Mononuclear cell (primary cell): ENCODE results near the gene GCNT3. TPM values are rescaled to one million over a fixed set of nuclear protein-coding genes. Genes with fewer than 3 reads are reported as not detected.

Source experiments
- H3K27me3 ChIP-seq: 2 replicates; pipeline ENCODE4 v1.6.0; 2011; ENCODE audit warnings: low read length, control low read depth; ENCODE audit not compliant: insufficient read depth
- H3K4me1 ChIP-seq: 2 replicates; pipeline ENCODE4 v1.5.1; 2011; ENCODE audit warnings: mild to moderate bottlenecking, low read length, control low read depth; ENCODE audit not compliant: insufficient read depth
- H3K4me3 ChIP-seq: 2 replicates; pipeline ENCODE4 v1.5.1; 2011; ENCODE audit warnings: mild to moderate bottlenecking, low read length, moderate library complexity
- H3K9me3 ChIP-seq: 2 replicates; pipeline ENCODE4 v1.5.1; 2011; ENCODE audit warnings: low read depth, mild to moderate bottlenecking, control low read depth, low read length
- total RNA-seq: library from RNA; depleted of rRNA; stranded (reverse); fragments of >200 nt; gene quantifications from one replicate; pipeline ENCODE4 v1.2.3, GENCODE V29; 2012

The GCNT3 gene, protein sequence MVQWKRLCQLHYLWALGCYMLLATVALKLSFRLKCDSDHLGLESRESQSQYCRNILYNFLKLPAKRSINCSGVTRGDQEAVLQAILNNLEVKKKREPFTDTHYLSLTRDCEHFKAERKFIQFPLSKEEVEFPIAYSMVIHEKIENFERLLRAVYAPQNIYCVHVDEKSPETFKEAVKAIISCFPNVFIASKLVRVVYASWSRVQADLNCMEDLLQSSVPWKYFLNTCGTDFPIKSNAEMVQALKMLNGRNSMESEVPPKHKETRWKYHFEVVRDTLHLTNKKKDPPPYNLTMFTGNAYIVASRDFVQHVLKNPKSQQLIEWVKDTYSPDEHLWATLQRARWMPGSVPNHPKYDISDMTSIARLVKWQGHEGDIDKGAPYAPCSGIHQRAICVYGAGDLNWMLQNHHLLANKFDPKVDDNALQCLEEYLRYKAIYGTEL
- not detected for total RNA-seq

- no peak within 1 kb of the TSS for H3K4me3 ChIP-seq
- no peaks in the 10 kb centered on the region for H3K27me3 ChIP-seq
- H3K4me1 ChIP-seq: peaks cover 4% of the 10 kb centered on the region
- H3K9me3 ChIP-seq: no peaks in the 10 kb centered on the region
These were observed at the start of gene GCNT3 for GRCh38 chr15:59611276-59612260. Gene GCNT3, plus strand, starts transcription at chr15:59611783. Its CDS starts 6,456 bp downstream, at chr15:59618239.

- H3K27me3 ChIP-seq: no peaks in the 10 kb centered on the region
- no peaks in the 10 kb centered on the region for H3K9me3 ChIP-seq
- H3K4me3 ChIP-seq: no peak overlapping the region
- H3K4me1 ChIP-seq: no peaks in the 10 kb centered on the region
These were observed 49.0 kb upstream of the GCNT3 start for GRCh38 chr15:59562448-59563186.

DNA sequence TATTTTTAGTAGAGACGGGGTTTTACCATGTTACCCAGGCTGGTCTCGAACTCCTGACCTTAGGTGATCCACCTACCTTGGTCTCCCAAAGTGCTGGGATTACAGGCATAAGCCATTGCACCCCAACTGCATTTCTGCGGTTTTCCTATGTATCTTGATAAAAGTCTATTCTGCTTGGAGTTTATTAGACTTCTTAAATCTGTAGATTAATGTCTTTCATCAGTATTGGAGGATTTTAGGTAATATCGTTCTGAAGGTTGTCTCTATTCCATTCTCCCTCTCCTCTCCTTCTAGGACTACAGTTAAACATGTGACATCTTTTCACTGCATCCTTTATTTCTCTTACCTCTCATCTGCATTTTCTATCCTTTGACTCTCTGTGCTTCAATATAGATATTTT, 46.3 kb upstream of the GCNT3 start:
- no peaks in the 10 kb centered on the region for H3K9me3 ChIP-seq
- H3K4me1 ChIP-seq: no peaks in the 10 kb centered on the region
- no peaks in the 10 kb centered on the region for H3K27me3 ChIP-seq
- H3K4me3 ChIP-seq: no peak overlapping the region

DNA sequence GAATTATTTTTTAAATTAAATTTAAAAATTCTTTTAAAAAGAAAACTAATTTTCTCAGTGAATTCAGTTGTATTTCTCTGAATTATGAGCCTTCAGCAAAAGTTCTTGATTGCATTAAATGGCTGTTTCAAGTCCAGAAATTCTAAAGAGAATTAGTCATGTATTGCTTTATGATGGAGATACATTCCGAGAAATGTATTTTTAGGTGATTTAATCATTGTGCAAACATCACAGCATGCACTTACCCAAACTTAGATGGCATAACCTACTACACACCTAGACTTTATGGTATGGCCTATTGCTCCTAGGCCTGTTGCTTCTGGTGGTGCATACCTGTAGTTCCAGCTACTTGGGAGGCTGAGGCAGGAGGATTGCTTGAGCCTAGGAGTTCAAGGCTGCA, 44.3 kb upstream of the GCNT3 start:
- no peaks in the 10 kb centered on the region for H3K27me3 ChIP-seq
- no peaks in the 10 kb centered on the region for H3K9me3 ChIP-seq
- no peak overlapping the region for H3K4me3 ChIP-seq
- no peaks in the 10 kb centered on the region for H3K4me1 ChIP-seq

- Histone ChIP-seq H3K4me3 (no peak overlapping the region), H3K4me1 (no peaks in the 10 kb centered on the region), H3K27me3 (no peaks in the 10 kb centered on the region), H3K9me3 (no peaks in the 10 kb centered on the region)
These were observed 42.1 kb upstream of the GCNT3 start for GRCh38 chr15:59569477-59569876.

DNA sequence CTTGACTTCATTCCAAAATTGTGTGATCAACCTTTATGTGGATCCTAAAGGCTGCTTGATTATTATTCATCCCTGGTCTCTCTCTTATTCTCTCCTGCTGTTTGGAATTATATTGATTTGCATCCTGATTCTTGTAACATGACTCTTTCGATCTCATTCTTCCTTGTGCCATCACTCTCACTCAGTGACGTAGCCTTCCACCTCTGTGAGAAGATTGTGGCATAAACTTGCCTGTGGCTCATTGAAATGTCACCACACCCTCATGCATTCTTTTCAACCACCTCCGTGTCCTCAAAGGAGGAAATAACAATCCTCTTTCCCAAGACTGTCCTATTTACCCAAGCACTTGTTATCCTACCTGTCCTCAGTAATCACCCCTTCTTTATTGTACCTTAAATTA, 41.3 kb upstream of the GCNT3 start:
- no peaks in the 10 kb centered on the region for H3K4me1 ChIP-seq
- H3K27me3 ChIP-seq: no peaks in the 10 kb centered on the region
- no peak overlapping the region for H3K4me3 ChIP-seq
- no peaks in the 10 kb centered on the region for H3K9me3 ChIP-seq

GRCh38 chr15:59571606-59572005, 40.0 kb upstream of the GCNT3 start:
- H3K4me3 ChIP-seq: no peak overlapping the region
- no peaks in the 10 kb centered on the region for H3K4me1 ChIP-seq
- no peaks in the 10 kb centered on the region for H3K9me3 ChIP-seq
- H3K27me3 ChIP-seq: no peaks in the 10 kb centered on the region

- Histone ChIP-seq H3K27me3 (no peaks in the 10 kb centered on the region), H3K9me3 (no peaks in the 10 kb centered on the region), H3K4me1 (no peaks in the 10 kb centered on the region), H3K4me3 (no peak overlapping the region)
These were observed 28.5 kb upstream of the GCNT3 start for GRCh38 chr15:59583088-59583487.

- Histone ChIP-seq H3K4me1 (no peaks in the 10 kb centered on the region), H3K9me3 (no peaks in the 10 kb centered on the region), H3K27me3 (peaks cover 3% of the 10 kb centered on the region), H3K4me3 (no peak overlapping the region)
These were observed 24.3 kb upstream of the GCNT3 start for GRCh38 chr15:59587085-59587826.

DNA sequence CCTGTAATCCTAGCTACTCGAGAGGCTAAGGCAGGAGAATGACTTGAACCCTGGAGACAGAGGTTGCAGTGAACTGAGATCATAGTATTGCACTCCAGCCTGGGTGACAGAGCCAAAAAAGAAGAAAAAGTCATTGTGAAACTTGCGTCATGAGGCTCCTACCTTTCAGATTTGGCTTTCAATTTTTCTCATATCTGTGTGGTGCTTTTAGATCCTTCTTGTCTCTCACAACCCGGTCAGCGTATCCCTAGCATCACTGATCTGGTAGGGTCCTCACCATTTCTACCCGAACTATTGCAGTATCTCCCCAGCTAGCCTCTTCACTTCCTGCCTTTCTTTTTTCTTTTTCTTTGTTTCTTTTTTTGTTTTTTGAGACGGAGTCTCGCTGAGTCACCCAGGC, 21.6 kb upstream of the GCNT3 start:
- no peaks in the 10 kb centered on the region for H3K9me3 ChIP-seq
- no peaks in the 10 kb centered on the region for H3K4me1 ChIP-seq
- peaks cover 3% of the 10 kb centered on the region for H3K27me3 ChIP-seq
- H3K4me3 ChIP-seq: no peak overlapping the region

DNA sequence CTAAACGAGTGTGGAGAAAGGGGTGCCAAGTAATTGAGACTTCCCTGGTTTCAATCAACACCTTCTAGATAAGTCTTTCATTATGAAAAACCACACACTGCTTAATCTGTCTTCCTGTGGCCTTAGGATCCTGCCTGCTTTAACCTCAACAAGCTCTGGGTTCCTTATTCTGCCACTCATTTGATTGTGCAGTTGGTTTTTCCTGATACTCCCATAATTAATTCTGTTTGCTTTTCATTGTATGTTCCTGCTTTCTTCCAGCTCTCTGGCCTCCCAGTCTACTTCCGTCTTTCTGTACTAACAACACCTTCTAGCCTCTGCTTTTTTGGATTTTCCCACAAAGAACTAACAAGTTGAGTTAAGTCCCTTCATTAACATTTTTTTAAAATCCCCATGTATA, 20.2 kb upstream of the GCNT3 start:
- no peaks in the 10 kb centered on the region for H3K4me1 ChIP-seq
- H3K9me3 ChIP-seq: no peaks in the 10 kb centered on the region
- peaks cover 3% of the 10 kb centered on the region for H3K27me3 ChIP-seq
- H3K4me3 ChIP-seq: no peak overlapping the region

- peaks cover 2% of the 10 kb centered on the region for H3K27me3 ChIP-seq
- H3K4me1 ChIP-seq: no peaks in the 10 kb centered on the region
- no peaks in the 10 kb centered on the region for H3K9me3 ChIP-seq
- H3K4me3 ChIP-seq: no peak overlapping the region
These were observed 17.1 kb upstream of the GCNT3 start for GRCh38 chr15:59594493-59594942.

DNA sequence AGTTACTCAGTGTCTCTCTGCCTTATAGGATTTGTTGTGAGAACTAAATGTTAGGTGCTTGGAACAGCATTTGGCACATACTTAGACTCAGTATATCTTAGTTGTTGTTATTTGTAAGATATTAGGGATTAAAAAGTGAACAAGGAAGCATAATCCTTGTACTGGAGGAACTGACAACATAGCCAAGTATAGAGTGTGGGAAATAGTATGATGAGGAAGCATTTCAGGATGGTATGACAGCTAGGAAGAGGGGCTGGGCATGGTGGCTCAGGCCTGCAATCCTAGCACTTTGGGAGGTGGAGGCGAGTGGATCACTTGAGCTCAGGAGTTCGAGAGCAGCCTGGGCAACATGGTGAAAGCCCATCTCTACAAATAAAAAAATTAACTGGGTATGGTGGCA, 16.6 kb upstream of the GCNT3 start:
- H3K4me1 ChIP-seq: no peaks in the 10 kb centered on the region
- H3K27me3 ChIP-seq: peaks cover 2% of the 10 kb centered on the region
- no peaks in the 10 kb centered on the region for H3K9me3 ChIP-seq
- no peak overlapping the region for H3K4me3 ChIP-seq

DNA sequence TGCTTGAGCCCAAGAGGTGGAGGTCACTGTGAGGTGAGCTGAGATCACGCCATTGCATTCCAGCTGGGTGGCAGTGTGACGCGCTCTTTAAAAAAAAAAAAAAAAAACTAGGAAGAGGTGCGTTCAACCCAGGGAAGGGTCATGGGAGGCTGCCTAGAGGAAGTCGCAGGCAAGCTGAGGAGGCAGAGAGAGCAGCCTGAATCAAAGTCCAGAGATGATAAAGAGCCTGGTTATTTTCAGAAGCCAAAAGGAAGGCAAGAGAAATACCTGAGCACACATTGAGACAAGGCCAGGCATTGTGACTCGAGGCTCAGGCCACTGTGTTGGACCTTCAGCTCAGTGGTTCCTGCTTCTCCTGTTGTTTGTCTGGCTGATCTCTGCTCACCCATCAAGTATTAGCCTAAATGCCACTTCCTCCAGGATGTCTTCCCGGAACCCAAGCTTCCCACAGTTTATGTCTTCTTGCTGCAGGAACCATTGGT, 16.1 kb upstream of the GCNT3 start:
- H3K9me3 ChIP-seq: no peaks in the 10 kb centered on the region
- peaks cover 4% of the 10 kb centered on the region for H3K27me3 ChIP-seq
- H3K4me3 ChIP-seq: no peak overlapping the region
- H3K4me1 ChIP-seq: no peaks in the 10 kb centered on the region
